GM18517 (cell line): ENCODE data around the gene LYZL1.
"Not testable (repeated sequence)": the region's sequence is repeated elsewhere in the genome, so short reads cannot be mapped to it uniquely, and the experiment has no call there.

ENCODE experiments used
- ATAC-seq: cut with Tn5 transposase; IDR thresholded peaks from one replicate; pipeline ENCODE4 v1.9.1; 2021; ENCODE audit warnings: mild to moderate bottlenecking, moderate library complexity; ENCODE audit not compliant: unreplicated experiment

The LYZL1 gene

GRCh38 chr10:29304264-29304994 is 15.6 kb downstream of the LYZL1 start:
- ATAC-seq = no peak

- ATAC-seq = no peak
Observed at GRCh38 chr10:29304995-29305335, 16.1 kb downstream of the LYZL1 start.

GRCh38 chr10:29306688-29307087 is 17.8 kb downstream of the LYZL1 start:
- no peak for ATAC-seq

GRCh38 chr10:29308142-29308541 is 19.3 kb downstream of the LYZL1 start:
- ATAC-seq = not testable (repeated sequence)

- ATAC-seq = no peak
Observed at GRCh38 chr10:29309465-29309864, 20.6 kb downstream of the LYZL1 start.

- ATAC-seq = not testable (repeated sequence)
Observed at GRCh38 chr10:29310463-29310862, 21.6 kb downstream of the LYZL1 start.

GRCh38 chr10:29313071-29313470 is 24.2 kb downstream of the LYZL1 start:
- ATAC-seq = no peak

- no peak for ATAC-seq
Observed at GRCh38 chr10:29314726-29315125, 25.9 kb downstream of the LYZL1 start.

GRCh38 chr10:29315814-29316213 is 26.9 kb downstream of the LYZL1 start:
- ATAC-seq = no peak

- ATAC-seq = no peak
Observed at GRCh38 chr10:29316308-29317026, 27.6 kb downstream of the LYZL1 start.

GRCh38 chr10:29317027-29317420 is 28.2 kb downstream of the LYZL1 start:
- ATAC-seq = no peak

GRCh38 chr10:29317423-29318021 is 28.7 kb downstream of the LYZL1 start:
- ATAC-seq = no peak

- not testable (repeated sequence) for ATAC-seq
Observed at GRCh38 chr10:29318141-29319071, 29.5 kb downstream of the LYZL1 start.

GRCh38 chr10:29319205-29319781 is 30.4 kb downstream of the LYZL1 start:
- ATAC-seq = no peak

- ATAC-seq = not testable (repeated sequence)
Observed at GRCh38 chr10:29320680-29321121, 31.8 kb downstream of the LYZL1 start.

GRCh38 chr10:29321656-29322055 is 32.8 kb downstream of the LYZL1 start:
- no peak for ATAC-seq

GRCh38 chr10:29322918-29323317 is 34.0 kb downstream of the LYZL1 start:
- ATAC-seq = no peak

- no peak for ATAC-seq
Observed at GRCh38 chr10:29323367-29323766, 34.5 kb downstream of the LYZL1 start.

- ATAC-seq = no peak
Observed at GRCh38 chr10:29324220-29324841, 35.5 kb downstream of the LYZL1 start.

- no peak for ATAC-seq
Observed at GRCh38 chr10:29326299-29326698, 37.4 kb downstream of the LYZL1 start.
